ENCODE data around the gene FAM229A. TPM values are rescaled to one million over a fixed set of nuclear protein-coding genes. Genes with fewer than 3 reads are reported as not detected.

FAM229A gene
- total RNA-seq, 1 donor from 2014 or later: 11.7 TPM

DNA sequence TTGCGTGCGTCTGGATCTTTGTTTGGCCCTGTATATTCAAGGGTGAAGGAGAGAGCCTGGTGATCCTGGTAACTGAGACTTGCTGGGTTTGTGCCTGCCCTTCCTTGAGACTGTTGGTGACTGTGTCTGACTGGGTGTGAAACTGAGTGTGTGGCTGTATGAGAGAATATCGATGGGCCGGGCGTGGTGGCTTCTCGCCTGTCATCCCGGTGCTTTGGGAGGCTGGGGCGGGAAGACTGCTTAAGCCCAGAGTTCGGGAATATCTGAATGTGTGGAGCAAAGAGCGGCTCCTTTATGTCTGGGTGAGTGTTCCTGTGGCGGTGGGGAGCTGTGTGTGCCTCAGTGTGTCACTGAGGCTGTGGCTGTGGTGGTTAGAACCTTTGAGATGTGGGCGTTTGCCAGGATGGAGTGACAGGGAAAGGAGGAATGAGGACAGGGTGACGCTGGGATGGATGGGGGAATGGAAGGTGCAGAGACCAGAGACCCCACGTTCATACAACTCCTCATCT is 23.6 kb downstream of the FAM229A start:
- Mint-ChIP-seq H3K9me3 (no peaks in the 10 kb centered on the region), H3K4me3 (peak overlapping the region; percentile 42), H3K27ac (peak overlapping the region; percentile 68), H3K36me3 (ENCODE audit: low read depth) (peaks cover 10% of the 10 kb centered on the region), H3K4me1 (peaks cover 60% of the 10 kb centered on the region), H3K27me3 (no peaks in the 10 kb centered on the region)
- ATAC-seq (ENCODE audit: low read depth): no peak
- DNase-seq: no peak
- ChIA-PET CTCF (no interaction called here), POLR2A (interaction anchor here (3.6 to 5.8 kb wide), 4 partner anchors 14 to 122 kb away, joined by 26 to 151 read pairs (median 108); no protein-coding TSS in a partner anchor)
- no peak for TF ChIP-seq CTCF (IDR thresholded peaks at IDR 0.05)
- intact Hi-C loops (cut with micrococcal nuclease): loop anchor here (10.0 kb wide), 1 partner anchor 404 kb away; the partner anchor contains the start of gene PTP4A2

- ChIA-PET CTCF (interaction anchor here (0.8 to 3.4 kb wide), 6 partner anchors 9 to 122 kb away, joined by 3 to 15 read pairs (median 6); no protein-coding TSS in a partner anchor), POLR2A (interaction anchor here (0.6 to 5.8 kb wide), 17 partner anchors 7 to 363 kb away, joined by 3 to 151 read pairs (median 26); partner anchors contain the start of genes BSDC1, CCDC28B, FAM167B and FAM229A)
- ATAC-seq (ENCODE audit: low read depth): peak; percentile 13
- Mint-ChIP-seq H3K36me3 (ENCODE audit: low read depth) (peaks cover 14% of the 10 kb centered on the region), H3K9me3 (no peaks in the 10 kb centered on the region), H3K4me3 (peak overlapping the region; percentile 72), H3K27me3 (no peaks in the 10 kb centered on the region), H3K4me1 (peaks cover 63% of the 10 kb centered on the region), H3K27ac (peak overlapping the region; percentile 72)
- DNase-seq: peak; percentile 40
- intact Hi-C loops (cut with micrococcal nuclease): loop anchor here (1.0 to 10.0 kb wide), 4 partner anchors 97 to 403 kb away; partner anchors contain the start of genes CCDC28B, PTP4A2 and TXLNA
- no peak for TF ChIP-seq CTCF (IDR thresholded peaks at IDR 0.05)
Measured at GRCh38 chr1:32337855-32338636, 24.2 kb downstream of the FAM229A start.

DNA sequence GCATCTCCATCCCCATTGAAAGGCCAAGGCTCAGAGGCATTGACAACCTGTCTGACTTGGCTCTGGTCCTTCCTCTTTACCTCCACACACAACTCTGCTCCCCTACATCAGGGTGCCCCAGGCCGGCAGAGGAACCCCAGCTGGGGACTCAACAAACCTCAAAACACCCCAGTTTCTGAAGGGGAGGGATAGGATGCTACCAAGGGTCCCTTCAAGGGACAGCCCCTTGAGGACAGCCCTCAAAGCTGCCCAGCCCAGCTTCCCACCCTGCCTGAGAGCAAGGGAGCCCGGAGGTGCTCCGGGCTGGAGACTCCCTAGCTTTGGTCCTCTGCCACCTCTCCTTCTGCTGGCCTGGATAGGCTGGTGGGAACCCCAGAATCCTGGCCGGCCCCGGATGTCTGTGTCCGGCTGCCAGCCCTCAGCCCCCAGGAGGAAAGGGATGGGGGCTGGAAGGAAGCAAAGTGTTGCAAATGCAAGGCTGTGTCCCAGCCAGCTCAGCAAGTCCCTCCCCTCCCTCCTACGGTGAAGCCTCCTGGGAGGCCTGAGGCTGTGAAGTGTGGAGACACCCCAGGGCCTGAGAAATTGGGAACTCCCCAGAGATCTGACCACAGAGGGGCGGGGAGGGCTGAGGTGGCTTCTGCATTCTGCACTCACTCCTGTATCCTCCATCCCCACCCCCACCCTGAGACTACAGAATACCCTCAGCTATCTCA is 25.2 kb downstream of the FAM229A start:
- intact Hi-C loops (cut with micrococcal nuclease): loop anchor here (1.0 to 10.0 kb wide), 9 partner anchors 14 to 402 kb away; partner anchors contain the start of genes BSDC1, CCDC28B, EIF3I and PTP4A2
- CTCF ChIA-PET: interaction anchor here (0.8 to 3.4 kb wide), 10 partner anchors 10 to 121 kb away, joined by 3 to 15 read pairs (median 7); partner anchors contain the start of gene BSDC1
- no peak for TF ChIP-seq CTCF (IDR thresholded peaks at IDR 0.05)

GRCh38 chr1:32336591-32336932 is 25.7 kb downstream of the FAM229A start:
- H3K27ac Mint-ChIP-seq: peak overlapping the region; percentile 72

More for the DNA sequence above, 25.2 kb downstream of the FAM229A start:
- peak; percentile 45 for ATAC-seq (ENCODE audit: low read depth)
- POLR2A ChIA-PET: interaction anchor here (0.5 to 5.8 kb wide), 27 partner anchors 8 to 479 kb away, joined by 3 to 151 read pairs (median 6); partner anchors contain the start of genes BSDC1, CCDC28B, EIF3I and FAM167B
- Mint-ChIP-seq H3K4me1 (peaks cover 61% of the 10 kb centered on the region), H3K27ac (peak overlapping the region; percentile 72), H3K9me3 (no peaks in the 10 kb centered on the region), H3K27me3 (no peaks in the 10 kb centered on the region), H3K4me3 (peak overlapping the region; percentile 72), H3K36me3 (ENCODE audit: low read depth) (peaks cover 22% of the 10 kb centered on the region)
- peak; percentile 56 for DNase-seq

More at GRCh38 chr1:32336591-32336932, 25.7 kb downstream of the FAM229A start:
- POLR2A ChIA-PET: interaction anchor here (0.6 to 5.8 kb wide), 40 partner anchors 8 to 482 kb away, joined by 3 to 151 read pairs (median 6); partner anchors contain the start of genes BSDC1, CCDC28B, EIF3I and FAM167B
- peak overlapping the region; percentile 72 for H3K4me3 Mint-ChIP-seq
- intact Hi-C loops (cut with micrococcal nuclease): loop anchor here (1.0 to 10.0 kb wide), 8 partner anchors 15 to 402 kb away; partner anchors contain the start of genes BSDC1, CCDC28B, EIF3I and PTP4A2
- TF ChIP-seq CTCF (IDR thresholded peaks at IDR 0.05): no peak
- ATAC-seq (ENCODE audit: low read depth) (no peak), DNase-seq (peak; percentile 48)
- H3K36me3 Mint-ChIP-seq (ENCODE audit: low read depth): peaks cover 27% of the 10 kb centered on the region
- CTCF ChIA-PET: interaction anchor here (0.6 to 3.4 kb wide), 13 partner anchors 14 to 375 kb away, joined by 3 to 15 read pairs (median 5); partner anchors contain the start of gene BSDC1
- no peaks in the 10 kb centered on the region for H3K9me3 Mint-ChIP-seq
- H3K4me1 Mint-ChIP-seq: peaks cover 61% of the 10 kb centered on the region
- H3K27me3 Mint-ChIP-seq: no peaks in the 10 kb centered on the region

Measured in activated B cell treated with CpG ODN at 0.5 μM for 24 hours (primary cell).